HepG2 (cell line): ENCODE results near the gene CDK5RAP2. TPM values are rescaled to one million over a fixed set of nuclear protein-coding genes. Genes with fewer than 3 reads are reported as not detected.
A peak's percentile ranks its signal among the peaks of the same experiment; 100 is the strongest.

Experiments used
- CENPT ChIP-seq: sonication (generic); formaldehyde crosslinking; IDR thresholded peaks from 2 replicates; pipeline ENCODE4 v1.8.0; 2022; ENCODE audit warnings: low read depth, mild to moderate bottlenecking, moderate library complexity, missing genetic modification reagents
- DNMT3B ChIP-seq: conservative IDR thresholded peaks from 2 replicates; pipeline ENCODE4 v1.6.1; 2016; ENCODE audit warnings: missing biosample characterization, control low read depth
- FOXK2 ChIP-seq: fragments of 450-650 bp; IDR thresholded peaks from 2 replicates; pipeline ENCODE4 v1.6.1; 2016
- KDM2A ChIP-seq: sonication (generic); formaldehyde crosslinking; IDR thresholded peaks from 2 replicates; pipeline ENCODE4 v1.4.0; 2020; ENCODE audit warnings: low read depth, missing genetic modification reagents, borderline replicate concordance
- LCORL ChIP-seq, 2 experiments: fragments of 450-650 bp in 1 of 2; sonication (generic) in 1 of 2; formaldehyde crosslinking in 1 of 2; IDR thresholded peaks; 2 replicates each; pipeline versions ENCODE4 v1.5.0 to v1.6.1; 2017 to 2020; ENCODE audit warnings: antibody characterized with exemption in 1 of 2, missing genetic modification reagents in 1 of 2
- MTA1 ChIP-seq: sonication (generic); formaldehyde crosslinking; IDR thresholded peaks from 2 replicates; pipeline ENCODE4 v1.4.0; 2020; ENCODE audit warnings: missing genetic modification reagents, mild to moderate bottlenecking, borderline replicate concordance
- PAWR ChIP-seq: sonication (generic); formaldehyde crosslinking; IDR thresholded peaks from 2 replicates; pipeline ENCODE4 v1.4.0; 2020; ENCODE audit warnings: missing genetic modification reagents, mild to moderate bottlenecking, borderline replicate concordance
- PCBP2 ChIP-seq: fragments of 200-400 bp; formaldehyde crosslinking; optimal IDR thresholded peaks from 2 replicates; pipeline ENCODE3; 2018; ENCODE audit warnings: low read length, low read depth; ENCODE audit not compliant: poor library complexity, severe bottlenecking
- PHF21A ChIP-seq: sonication (generic); formaldehyde crosslinking; IDR thresholded peaks from 2 replicates; pipeline ENCODE4 v1.5.0; 2020; ENCODE audit warnings: mild to moderate bottlenecking, missing genetic modification reagents
- STAT6 ChIP-seq: sonication (generic); formaldehyde crosslinking; IDR thresholded peaks from 2 replicates; pipeline ENCODE4 v1.4.0; 2020; ENCODE audit warnings: missing genetic modification reagents, mild to moderate bottlenecking, borderline replicate concordance
- ZFX ChIP-seq: sonication (generic); formaldehyde crosslinking; IDR thresholded peaks from 2 replicates; pipeline ENCODE4 v1.4.0; 2020; ENCODE audit warnings: mild to moderate bottlenecking, low read depth, missing genetic modification reagents, moderate library complexity
- ZNF225 ChIP-seq: sonication (generic); formaldehyde crosslinking; IDR thresholded peaks from 2 replicates; pipeline ENCODE4 v1.4.0; 2020; ENCODE audit warnings: mild to moderate bottlenecking, missing genetic modification reagents
- ZNF33A ChIP-seq: sonication (generic); formaldehyde crosslinking; IDR thresholded peaks from 2 replicates; pipeline ENCODE4 v1.5.1; 2020; ENCODE audit warnings: missing genetic modification reagents, mild to moderate bottlenecking, moderate library complexity, borderline replicate concordance
- ZNF644 ChIP-seq: IDR thresholded peaks from 2 replicates; pipeline ENCODE4 v1.6.1; 2016; ENCODE audit warnings: low read depth
- polyA plus RNA-seq, 8 experiments: library from polyadenylated mRNA; depleted of rRNA in 3 of 8; stranded (reverse) in 7 of 8; unstranded in 1 of 8; fragments of >200 nt; fragmentation: Illumina TruSeq in 4 of 8; extraction: Trizol in 4 of 8; gene quantifications; 2 replicates each; pipeline versions ENCODE4 v1.2.1 to v1.2.3, GENCODE V29; 2011 to 2016; ENCODE audit warnings: low read depth in 4 of 8, missing spikeins in 1 of 8, mixed read lengths in 1 of 8; ENCODE audit not compliant: insufficient read depth in 1 of 8
- total RNA-seq, 5 experiments: library from RNA; depleted of rRNA; stranded (reverse); fragments of >200 nt; fragmentation: Illumina TruSeq; extraction: Trizol; gene quantifications; 2 replicates each; pipeline ENCODE4 v1.2.3, GENCODE V29; 2016; ENCODE audit warnings: low read depth in 1 of 5
- TF ChIP-seq, protein P1 (sequence below): sonication (generic); formaldehyde crosslinking; IDR thresholded peaks from 2 replicates; pipeline ENCODE4 v1.8.0; 2022; ENCODE audit warnings: mild to moderate bottlenecking, missing genetic modification reagents, moderate library complexity
- TF ChIP-seq, protein P2 (sequence below): sonication (generic); formaldehyde crosslinking; IDR thresholded peaks from 2 replicates; pipeline ENCODE4 v1.4.0; 2020; ENCODE audit warnings: missing genetic modification reagents
- TF ChIP-seq, protein P3 (sequence below): sonication (generic); formaldehyde crosslinking; IDR thresholded peaks from 2 replicates; pipeline ENCODE4 v1.4.0; 2020; ENCODE audit warnings: missing genetic modification reagents, borderline replicate concordance

The CDK5RAP2 gene
- total and polyA plus RNA-seq, 2 of the 13 experiments (the other 11 are each of a cell fraction or from before 2014, with no cell fraction given) = 31.8 to 42.2 TPM

DNA sequence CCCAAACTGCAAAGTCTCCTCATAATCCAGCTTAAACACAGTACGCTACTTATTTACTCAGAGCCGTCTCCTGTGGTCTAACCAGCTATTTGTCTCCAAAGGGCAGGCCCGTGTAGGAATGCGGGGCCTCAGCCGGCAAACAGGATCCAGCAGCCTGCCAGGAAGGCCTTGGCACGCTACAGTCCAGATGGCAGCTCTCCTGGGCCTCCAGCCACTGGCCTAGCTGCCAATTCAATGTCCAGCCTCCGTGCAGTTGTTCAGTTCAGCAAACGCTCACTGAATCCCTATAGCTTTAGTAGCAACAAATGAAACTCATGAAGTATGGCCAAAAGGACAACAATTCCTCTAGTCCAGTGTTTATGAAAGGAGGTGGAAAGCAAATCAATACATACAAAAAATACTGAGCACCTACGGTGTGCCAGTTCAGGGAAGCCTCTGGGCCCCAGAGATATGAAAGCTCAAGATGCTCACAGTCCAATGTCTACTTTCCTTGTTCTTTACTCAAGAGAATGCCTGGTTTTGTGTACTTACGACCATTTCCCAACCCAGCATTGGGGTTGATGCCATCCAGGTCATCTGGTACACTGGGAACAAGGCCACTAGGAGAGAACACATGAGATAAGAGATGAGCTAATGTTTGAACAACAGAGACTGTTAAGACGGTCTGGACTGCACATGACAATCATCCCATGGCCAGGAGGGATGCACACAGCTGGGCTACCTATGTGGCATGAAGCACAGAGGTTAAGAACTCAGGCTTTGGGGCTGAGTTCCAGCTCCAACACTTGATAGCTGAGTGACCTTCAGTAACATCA, 8.3 kb downstream of the CDK5RAP2 start (continued):
- TF ChIP-seq STAT6 (CRISPR knock-in tag) (no peak; the same call in 1 of the 2 replicates), PAWR (CRISPR knock-in tag) (no peak), PHF21A (CRISPR knock-in tag) (peak; percentile 94), DNMT3B (CRISPR knock-in tag) (no peak), KDM2A (CRISPR knock-in tag) (peak; percentile 66; the same call in 1 of the 2 replicates), PCBP2 (no peak), ZFX (peak; percentile 79), MTA1 (CRISPR knock-in tag) (peak; percentile 92), ZNF644 (CRISPR knock-in tag) (peak; percentile 95), LCORL (IDR thresholded peaks at IDR 0.05) (0 out of 2 replicates have a peak, but pooled peaks have one; percentile 14), LCORL (CRISPR knock-in tag; IDR thresholded peaks at IDR 0.05) (peak; percentile 80; the same call in 1 of the 2 replicates), FOXK2 (peak; percentile 63; the same call in 1 of the 2 replicates), ZNF225 (no peak), CENPT (CRISPR knock-in tag) (no peak), ZNF33A (CRISPR knock-in tag) (no peak)
- TF ChIP-seq, protein P1, sequence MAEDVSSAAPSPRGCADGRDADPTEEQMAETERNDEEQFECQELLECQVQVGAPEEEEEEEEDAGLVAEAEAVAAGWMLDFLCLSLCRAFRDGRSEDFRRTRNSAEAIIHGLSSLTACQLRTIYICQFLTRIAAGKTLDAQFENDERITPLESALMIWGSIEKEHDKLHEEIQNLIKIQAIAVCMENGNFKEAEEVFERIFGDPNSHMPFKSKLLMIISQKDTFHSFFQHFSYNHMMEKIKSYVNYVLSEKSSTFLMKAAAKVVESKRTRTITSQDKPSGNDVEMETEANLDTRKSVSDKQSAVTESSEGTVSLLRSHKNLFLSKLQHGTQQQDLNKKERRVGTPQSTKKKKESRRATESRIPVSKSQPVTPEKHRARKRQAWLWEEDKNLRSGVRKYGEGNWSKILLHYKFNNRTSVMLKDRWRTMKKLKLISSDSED = no peak
- TF ChIP-seq, protein P2, sequence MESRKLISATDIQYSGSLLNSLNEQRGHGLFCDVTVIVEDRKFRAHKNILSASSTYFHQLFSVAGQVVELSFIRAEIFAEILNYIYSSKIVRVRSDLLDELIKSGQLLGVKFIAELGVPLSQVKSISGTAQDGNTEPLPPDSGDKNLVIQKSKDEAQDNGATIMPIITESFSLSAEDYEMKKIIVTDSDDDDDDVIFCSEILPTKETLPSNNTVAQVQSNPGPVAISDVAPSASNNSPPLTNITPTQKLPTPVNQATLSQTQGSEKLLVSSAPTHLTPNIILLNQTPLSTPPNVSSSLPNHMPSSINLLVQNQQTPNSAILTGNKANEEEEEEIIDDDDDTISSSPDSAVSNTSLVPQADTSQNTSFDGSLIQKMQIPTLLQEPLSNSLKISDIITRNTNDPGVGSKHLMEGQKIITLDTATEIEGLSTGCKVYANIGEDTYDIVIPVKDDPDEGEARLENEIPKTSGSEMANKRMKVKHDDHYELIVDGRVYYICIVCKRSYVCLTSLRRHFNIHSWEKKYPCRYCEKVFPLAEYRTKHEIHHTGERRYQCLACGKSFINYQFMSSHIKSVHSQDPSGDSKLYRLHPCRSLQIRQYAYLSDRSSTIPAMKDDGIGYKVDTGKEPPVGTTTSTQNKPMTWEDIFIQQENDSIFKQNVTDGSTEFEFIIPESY (CRISPR knock-in tag) = peak; percentile 65; the same call in 1 of the 2 replicates
- TF ChIP-seq, protein P3, sequence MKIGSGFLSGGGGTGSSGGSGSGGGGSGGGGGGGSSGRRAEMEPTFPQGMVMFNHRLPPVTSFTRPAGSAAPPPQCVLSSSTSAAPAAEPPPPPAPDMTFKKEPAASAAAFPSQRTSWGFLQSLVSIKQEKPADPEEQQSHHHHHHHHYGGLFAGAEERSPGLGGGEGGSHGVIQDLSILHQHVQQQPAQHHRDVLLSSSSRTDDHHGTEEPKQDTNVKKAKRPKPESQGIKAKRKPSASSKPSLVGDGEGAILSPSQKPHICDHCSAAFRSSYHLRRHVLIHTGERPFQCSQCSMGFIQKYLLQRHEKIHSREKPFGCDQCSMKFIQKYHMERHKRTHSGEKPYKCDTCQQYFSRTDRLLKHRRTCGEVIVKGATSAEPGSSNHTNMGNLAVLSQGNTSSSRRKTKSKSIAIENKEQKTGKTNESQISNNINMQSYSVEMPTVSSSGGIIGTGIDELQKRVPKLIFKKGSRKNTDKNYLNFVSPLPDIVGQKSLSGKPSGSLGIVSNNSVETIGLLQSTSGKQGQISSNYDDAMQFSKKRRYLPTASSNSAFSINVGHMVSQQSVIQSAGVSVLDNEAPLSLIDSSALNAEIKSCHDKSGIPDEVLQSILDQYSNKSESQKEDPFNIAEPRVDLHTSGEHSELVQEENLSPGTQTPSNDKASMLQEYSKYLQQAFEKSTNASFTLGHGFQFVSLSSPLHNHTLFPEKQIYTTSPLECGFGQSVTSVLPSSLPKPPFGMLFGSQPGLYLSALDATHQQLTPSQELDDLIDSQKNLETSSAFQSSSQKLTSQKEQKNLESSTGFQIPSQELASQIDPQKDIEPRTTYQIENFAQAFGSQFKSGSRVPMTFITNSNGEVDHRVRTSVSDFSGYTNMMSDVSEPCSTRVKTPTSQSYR = no peak; the same call in 1 of the 2 replicates
